ENCODE measurements around the gene S100A14.

- TF ChIP-seq TRIM28 (IDR thresholded peaks at IDR 0.05): 0 out of 2 replicates have a peak, but pooled peaks have one; percentile 15
- TF ChIP-seq EHMT2 (IDR thresholded peaks at IDR 0.05): no peak
- TF ChIP-seq, protein P1, sequence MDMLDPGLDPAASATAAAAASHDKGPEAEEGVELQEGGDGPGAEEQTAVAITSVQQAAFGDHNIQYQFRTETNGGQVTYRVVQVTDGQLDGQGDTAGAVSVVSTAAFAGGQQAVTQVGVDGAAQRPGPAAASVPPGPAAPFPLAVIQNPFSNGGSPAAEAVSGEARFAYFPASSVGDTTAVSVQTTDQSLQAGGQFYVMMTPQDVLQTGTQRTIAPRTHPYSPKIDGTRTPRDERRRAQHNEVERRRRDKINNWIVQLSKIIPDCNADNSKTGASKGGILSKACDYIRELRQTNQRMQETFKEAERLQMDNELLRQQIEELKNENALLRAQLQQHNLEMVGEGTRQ (CRISPR knock-in tag; IDR thresholded peaks at IDR 0.05): no peak
These were observed 47.6 kb downstream of the S100A14 start for GRCh38 chr1:153568367-153569099.

Data from K562 (cell line).